ENCODE measurements around the gene PPARG.
"Not testable (repeated sequence)": the region's sequence is repeated elsewhere in the genome, so short reads cannot be mapped to it uniquely, and the experiment has no call there.

Gene PPARG

GRCh38 chr3:12276827-12277226, 12.0 kb upstream of the PPARG start:
- H3K27ac ChIP-seq, H3K4me3 ChIP-seq: not testable (repeated sequence)

GRCh38 chr3:12278566-12278965, 10.3 kb upstream of the PPARG start:
- Histone ChIP-seq H3K4me3 (no peak overlapping the region), H3K27ac (no peak overlapping the region)

- H3K4me3 ChIP-seq = no peak overlapping the region
These were observed 9.1 kb upstream of the PPARG start for GRCh38 chr3:12279591-12280326.

GRCh38 chr3:12280357-12280806, 8.5 kb upstream of the PPARG start:
- Histone ChIP-seq H3K27ac (no peak overlapping the region), H3K4me3 (no peak overlapping the region)

More at GRCh38 chr3:12279591-12280326, 9.1 kb upstream of the PPARG start:
- H3K27ac ChIP-seq = no peak overlapping the region

GRCh38 chr3:12284591-12284990, 4.3 kb upstream of the PPARG start:
- Histone ChIP-seq H3K27ac (no peak overlapping the region), H3K4me3 (no peak overlapping the region)

- no peak overlapping the region for H3K27ac ChIP-seq
- no peak overlapping the region for H3K4me3 ChIP-seq
These were observed 3.8 kb upstream of the PPARG start for GRCh38 chr3:12285003-12285555.

- H3K4me3 ChIP-seq, H3K27ac ChIP-seq: not testable (repeated sequence)
These were observed 3.1 kb upstream of the PPARG start for GRCh38 chr3:12285779-12286178.

- H3K4me3 ChIP-seq = no peak overlapping the region
- peak overlapping the region in 1 of 21 experiments; percentile 74 for H3K27ac ChIP-seq
These were observed 2.4 kb upstream of the PPARG start for GRCh38 chr3:12286504-12286903.

- Histone ChIP-seq H3K27ac (peak overlapping the region in 11 of 21 experiments; percentile 4 to 78 (median 64)), H3K4me3 (peak overlapping the region in 6 of 7 experiments; percentile 22 to 77 (median 54))
These were observed 1.7 kb upstream of the PPARG start for GRCh38 chr3:12286927-12287726.

- Histone ChIP-seq H3K4me3 (peak overlapping the region; percentile 39 to 77 (median 57)), H3K27ac (peak overlapping the region in 20 of 21 experiments; percentile 38 to 93 (median 80))
These were observed 1.1 kb upstream of the PPARG start for GRCh38 chr3:12287727-12288181.

GRCh38 chr3:12289524-12289923, 654 bp downstream of the PPARG start:
- H3K27ac ChIP-seq = peak overlapping the region in 2 of 21 experiments; percentile 10 to 66

GRCh38 chr3:12292770-12293169, 3.9 kb downstream of the PPARG start:
- Histone ChIP-seq H3K4me3 (no peak overlapping the region), H3K27ac (no peak overlapping the region)

More at GRCh38 chr3:12289524-12289923, 654 bp downstream of the PPARG start:
- peak overlapping the region in 1 of 7 experiments; percentile 75 for H3K4me3 ChIP-seq

GRCh38 chr3:12294885-12295580, 6.2 kb downstream of the PPARG start:
- no peak overlapping the region for H3K27ac ChIP-seq
- H3K4me3 ChIP-seq = no peak overlapping the region

GRCh38 chr3:12296511-12296910, 7.6 kb downstream of the PPARG start:
- H3K27ac ChIP-seq = no peak overlapping the region
- H3K4me3 ChIP-seq = no peak overlapping the region

GRCh38 chr3:12299026-12299425, 10.2 kb downstream of the PPARG start:
- H3K27ac ChIP-seq = no peak overlapping the region
- no peak overlapping the region for H3K4me3 ChIP-seq

- H3K27ac ChIP-seq = no peak overlapping the region
- no peak overlapping the region for H3K4me3 ChIP-seq
These were observed 11.3 kb downstream of the PPARG start for GRCh38 chr3:12300137-12300536.

GRCh38 chr3:12301031-12301430, 12.2 kb downstream of the PPARG start:
- no peak overlapping the region for H3K27ac ChIP-seq
- H3K4me3 ChIP-seq = no peak overlapping the region

- Histone ChIP-seq H3K4me3 (no peak overlapping the region), H3K27ac (no peak overlapping the region)
These were observed 12.6 kb downstream of the PPARG start for GRCh38 chr3:12301513-12301912.

GRCh38 chr3:12302564-12302963, 13.7 kb downstream of the PPARG start:
- H3K27ac ChIP-seq = no peak overlapping the region
- H3K4me3 ChIP-seq = no peak overlapping the region

GRCh38 chr3:12303534-12303933, 14.7 kb downstream of the PPARG start:
- Histone ChIP-seq H3K4me3 (no peak overlapping the region), H3K27ac (no peak overlapping the region)

Data from skin epidermis (tissue), 12 donors.